Stimulated activated CD8-positive, alpha-beta memory T cell treated with anti-CD3 and anti-CD28 coated beads, Interleukin-4, amount 100 ng/mL, for 1 hour (primary cell): ENCODE results near the gene MDM2.

Experiments used
- DNase-seq, 2 donors: peaks; one replicate each; pipeline ENCODE4 v3.0.0-alpha.2; 2020; ENCODE audit warnings: low read depth in 2 of 2, low spot score in 1 of 2

Gene MDM2

GRCh38 chr12:68876461-68876860 lies 68.5 kb downstream of the MDM2 start:
- no peak for DNase-seq

GRCh38 chr12:68877583-68877982 lies 69.6 kb downstream of the MDM2 start:
- no peak for DNase-seq

GRCh38 chr12:68878283-68878682 lies 70.3 kb downstream of the MDM2 start:
- DNase-seq = no peak

- no peak for DNase-seq
Observed at GRCh38 chr12:68878846-68879245, 70.9 kb downstream of the MDM2 start.

GRCh38 chr12:68880660-68881325 lies 72.8 kb downstream of the MDM2 start:
- DNase-seq = no peak

- no peak for DNase-seq
Observed at GRCh38 chr12:68882251-68882964, 74.4 kb downstream of the MDM2 start.

GRCh38 chr12:68883151-68883550 lies 75.2 kb downstream of the MDM2 start:
- DNase-seq = no peak

- no peak for DNase-seq
Observed at GRCh38 chr12:68884251-68884650, 76.3 kb downstream of the MDM2 start.

GRCh38 chr12:68885381-68885780 lies 77.4 kb downstream of the MDM2 start:
- no peak for DNase-seq

- DNase-seq = no peak
Observed at GRCh38 chr12:68886636-68887572, 78.9 kb downstream of the MDM2 start.

- no peak for DNase-seq
Observed at GRCh38 chr12:68887641-68888040, 79.7 kb downstream of the MDM2 start.

GRCh38 chr12:68888243-68888642 lies 80.3 kb downstream of the MDM2 start:
- no peak for DNase-seq

GRCh38 chr12:68890701-68891113 lies 82.7 kb downstream of the MDM2 start:
- no peak for DNase-seq

- no peak for DNase-seq
Observed at GRCh38 chr12:68891141-68891540, 83.2 kb downstream of the MDM2 start.

- no peak for DNase-seq
Observed at GRCh38 chr12:68893201-68893600, 85.2 kb downstream of the MDM2 start.

GRCh38 chr12:68893741-68894140 lies 85.8 kb downstream of the MDM2 start:
- DNase-seq = no peak

GRCh38 chr12:68894276-68894855 lies 86.4 kb downstream of the MDM2 start:
- no peak for DNase-seq

GRCh38 chr12:68896881-68897540 lies 89.0 kb downstream of the MDM2 start:
- no peak for DNase-seq

GRCh38 chr12:68899251-68899771 lies 91.3 kb downstream of the MDM2 start:
- DNase-seq = no peak

GRCh38 chr12:68900241-68900640 lies 92.3 kb downstream of the MDM2 start:
- DNase-seq = no peak
